HG03439 (cell line): ENCODE data around the gene MDFI.

ENCODE experiments used
- ATAC-seq: cut with Tn5 transposase; IDR thresholded peaks from one replicate; pipeline ENCODE4 v1.9.1; 2021; ENCODE audit warnings: mild to moderate bottlenecking, moderate library complexity; ENCODE audit not compliant: unreplicated experiment

MDFI gene

DNA sequence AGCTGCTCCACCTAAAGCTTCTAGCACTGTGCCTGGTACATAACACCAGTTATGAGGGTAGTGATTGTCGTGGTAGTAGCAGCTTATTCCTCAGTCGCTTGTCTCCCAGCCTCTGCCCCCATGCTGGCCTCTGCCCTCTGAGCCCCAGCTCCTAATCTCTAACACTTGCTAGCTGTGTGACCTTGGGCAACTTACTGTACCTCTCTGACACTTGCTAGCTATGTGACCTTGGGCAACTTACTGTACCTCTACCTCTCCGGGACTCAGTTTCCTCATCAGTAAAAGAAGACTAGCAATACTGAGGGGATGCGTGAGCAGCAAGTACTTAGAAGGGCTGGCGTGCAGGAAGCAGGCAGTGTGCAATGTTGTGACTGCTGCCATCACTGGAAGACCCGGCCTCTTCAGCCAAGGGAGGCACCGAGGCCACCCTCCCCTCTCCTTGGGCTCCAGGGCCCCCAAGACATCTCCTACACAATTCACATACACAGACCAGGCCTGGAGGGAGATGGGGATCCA lies 9.9 kb downstream of the MDFI start:
- ATAC-seq = no peak

DNA sequence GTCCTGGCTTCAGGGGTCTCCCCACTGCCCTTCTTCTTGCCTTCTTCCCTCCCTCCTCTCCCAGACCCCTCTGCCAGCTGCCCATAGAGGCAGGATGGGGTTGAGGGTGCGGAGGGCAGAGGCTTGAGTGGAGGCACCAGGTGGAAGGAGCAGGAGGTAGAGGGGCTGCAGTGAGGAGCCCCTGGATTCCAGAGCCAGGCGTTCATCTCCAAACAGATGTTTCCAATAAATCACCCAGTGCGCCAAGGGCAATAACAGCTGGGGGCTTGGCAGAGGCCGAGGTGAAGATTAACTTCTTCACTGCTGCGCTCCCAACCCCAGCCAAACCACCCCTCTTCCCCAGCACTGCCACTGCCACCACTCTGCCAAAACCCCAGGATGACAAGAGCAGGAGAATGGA lies 10.7 kb downstream of the MDFI start:
- ATAC-seq = no peak

DNA sequence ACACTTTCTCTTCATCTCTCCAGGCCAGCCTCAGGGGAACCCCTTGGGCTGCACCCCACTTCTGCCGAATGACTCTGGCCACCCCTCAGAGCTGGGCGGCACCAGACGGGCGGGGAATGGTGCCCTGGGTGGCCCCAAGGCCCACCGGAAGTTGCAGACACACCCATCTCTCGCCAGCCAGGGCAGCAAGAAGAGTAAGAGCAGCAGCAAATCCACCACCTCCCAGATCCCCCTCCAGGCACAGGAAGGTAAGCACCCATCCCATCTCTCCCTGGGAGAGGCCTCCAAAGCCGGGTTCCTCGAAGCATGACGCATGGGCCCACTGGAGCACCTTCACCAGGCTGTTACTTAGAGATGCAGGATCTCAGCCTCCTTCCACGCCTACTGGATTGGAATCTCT lies 11.3 kb downstream of the MDFI start:
- ATAC-seq = no peak

- no peak for ATAC-seq
Measured at GRCh38 chr6:41650120-41650519, 11.9 kb downstream of the MDFI start.

- ATAC-seq = no peak
Measured at GRCh38 chr6:41651246-41651961, 13.1 kb downstream of the MDFI start.

DNA sequence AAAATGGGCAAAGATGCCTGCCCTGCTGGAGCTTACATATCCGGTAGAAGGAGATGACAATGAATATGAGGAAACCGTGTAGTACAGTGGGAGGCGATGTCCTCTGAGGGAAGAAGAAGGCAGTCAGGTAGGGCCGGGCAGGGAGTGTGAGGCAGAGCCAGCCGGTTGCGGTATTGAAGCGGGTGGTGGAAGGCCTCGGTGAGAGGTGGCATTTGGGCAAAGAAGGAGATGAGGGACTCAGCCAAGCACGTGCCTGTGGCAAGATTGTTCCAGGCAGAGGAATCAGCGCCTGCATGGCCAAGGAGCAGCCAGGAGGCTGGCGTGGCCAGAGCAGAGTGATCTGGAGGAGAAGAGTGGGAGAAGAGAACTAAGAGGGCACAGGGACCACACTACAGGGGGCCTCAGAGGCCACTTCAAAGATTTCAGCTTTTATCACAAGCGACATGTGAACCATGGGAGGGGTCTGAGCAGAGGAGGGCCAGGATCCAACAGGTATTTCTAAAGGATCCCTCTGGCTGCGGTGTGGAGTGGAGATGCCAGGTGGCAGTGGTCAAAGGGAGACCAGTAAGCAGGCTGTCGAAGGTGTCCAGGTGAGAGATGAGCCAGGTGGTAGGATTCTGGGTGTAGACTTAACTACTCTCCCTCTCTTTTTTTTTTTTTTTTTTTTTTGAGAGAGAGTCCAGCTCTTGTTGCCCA lies 13.8 kb downstream of the MDFI start:
- no peak for ATAC-seq

DNA sequence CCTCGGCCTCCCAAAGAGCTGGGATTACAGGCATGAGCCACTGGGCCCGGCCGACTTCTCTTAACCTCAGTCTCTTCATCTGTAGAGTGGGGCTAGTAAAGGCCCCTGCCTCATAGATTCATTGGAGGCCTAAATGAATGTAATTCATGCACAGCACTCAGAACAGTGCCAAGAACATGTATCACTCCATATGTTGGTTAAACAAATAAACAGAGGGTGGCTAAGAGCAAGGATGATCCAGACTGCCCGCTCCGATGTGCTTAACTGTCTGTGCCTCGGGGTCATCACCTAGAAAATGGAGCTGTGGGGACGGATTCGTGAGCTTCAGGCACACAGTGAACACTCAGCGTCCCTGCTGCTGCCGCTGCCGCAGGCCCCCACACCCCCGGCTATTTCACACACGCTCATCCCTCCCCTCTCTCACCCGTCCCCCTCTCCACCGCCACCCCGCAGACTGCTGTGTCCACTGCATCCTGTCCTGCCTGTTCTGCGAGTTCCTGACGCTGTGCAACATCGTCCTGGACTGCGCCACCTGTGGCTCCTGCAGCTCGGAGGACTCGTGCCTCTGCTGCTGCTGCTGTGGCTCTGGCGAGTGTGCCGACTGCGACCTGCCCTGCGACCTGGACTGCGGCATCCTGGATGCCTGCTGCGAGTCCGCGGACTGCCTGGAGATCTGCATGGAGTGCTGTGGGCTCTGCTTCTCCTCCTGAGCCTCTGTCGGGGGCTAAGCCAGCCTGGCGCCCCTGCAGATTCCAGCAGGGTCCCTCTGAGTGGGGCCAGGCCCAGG lies 14.8 kb downstream of the MDFI start:
- ATAC-seq = no peak

- no peak for ATAC-seq
Measured at GRCh38 chr6:41653691-41654090, 15.4 kb downstream of the MDFI start.

DNA sequence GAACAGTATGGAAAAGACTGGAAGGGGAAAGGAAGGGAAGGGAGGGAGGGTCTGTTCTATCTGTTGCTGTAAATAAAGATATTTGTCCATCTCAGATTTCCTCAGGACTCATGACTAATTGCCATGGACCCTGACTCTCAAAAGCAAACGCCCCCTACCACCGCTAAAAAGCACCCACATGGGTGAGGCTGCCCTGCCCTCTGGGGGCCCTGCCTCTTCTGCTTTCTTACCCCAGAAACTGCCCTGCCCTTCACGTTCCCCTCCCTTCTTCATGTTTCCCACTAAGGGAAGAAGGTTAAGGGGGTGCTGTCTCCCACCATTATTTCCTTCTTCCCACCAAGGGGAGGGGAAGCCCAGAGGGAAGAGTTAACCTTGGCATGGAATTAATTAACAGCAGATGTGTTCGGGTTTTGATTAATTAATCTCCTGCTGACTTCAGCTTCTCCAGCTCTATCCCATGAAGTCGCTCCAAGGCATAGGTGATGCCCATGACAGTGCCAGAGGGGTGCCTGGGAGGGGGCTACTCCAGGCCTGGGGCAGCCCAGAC lies 16.0 kb downstream of the MDFI start:
- no peak for ATAC-seq

DNA sequence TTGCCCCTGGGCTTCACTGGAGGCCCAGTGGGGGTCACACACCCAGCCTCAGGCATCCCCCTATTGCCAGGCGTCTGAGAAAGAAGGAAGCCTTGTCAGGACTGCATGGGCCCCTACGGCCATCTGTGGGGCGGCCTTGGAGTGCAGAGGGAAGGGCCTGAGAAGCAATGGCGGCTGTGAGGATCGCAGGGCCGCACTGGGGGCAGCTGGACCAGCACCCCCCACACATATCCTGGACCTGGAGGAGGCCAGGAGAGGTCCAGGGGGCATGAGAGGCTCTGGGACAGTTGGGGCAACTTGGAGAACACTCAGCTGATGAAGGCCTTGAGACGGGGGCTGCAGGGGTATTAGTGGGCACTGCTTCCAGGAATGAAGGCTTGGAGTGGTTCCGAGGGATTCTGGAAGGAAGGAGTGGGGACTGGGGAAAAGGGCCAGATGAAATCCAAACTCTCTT lies 16.5 kb downstream of the MDFI start:
- no peak for ATAC-seq

GRCh38 chr6:41655176-41655575 lies 16.9 kb downstream of the MDFI start:
- ATAC-seq = no peak

- no peak for ATAC-seq
Measured at GRCh38 chr6:41655646-41656001, 17.4 kb downstream of the MDFI start.

DNA sequence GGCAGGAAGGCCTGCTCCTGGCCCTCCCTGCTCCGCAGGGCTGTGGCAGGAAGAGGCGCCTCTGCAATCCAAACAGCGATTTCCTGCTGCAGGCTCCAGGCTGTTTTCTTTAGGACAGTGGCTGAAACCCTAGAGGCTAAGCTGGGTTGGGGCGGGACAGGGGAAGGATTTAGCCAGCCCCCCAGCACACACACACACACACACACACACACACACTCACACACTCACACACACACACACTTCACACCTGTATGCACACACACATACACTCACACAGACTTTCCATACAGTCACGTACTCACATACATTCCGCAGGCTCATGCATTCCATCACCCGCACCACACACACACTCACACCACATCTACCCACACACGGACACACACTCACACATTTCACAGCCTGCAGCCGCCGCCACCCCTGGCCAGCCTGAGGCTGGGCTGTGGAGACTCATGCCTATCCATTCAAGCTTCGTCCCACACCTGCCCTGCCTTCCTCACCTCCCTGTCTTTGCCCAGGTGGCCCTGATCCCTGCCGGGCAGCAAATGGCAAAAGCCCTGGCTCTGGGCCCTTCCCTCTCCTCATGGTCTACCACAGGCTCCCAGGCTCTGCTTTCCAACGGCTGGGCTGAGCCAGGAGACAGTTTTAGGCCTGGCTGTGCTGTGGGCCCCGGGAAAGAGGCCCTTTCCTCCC lies 17.9 kb downstream of the MDFI start:
- ATAC-seq = no peak

- no peak for ATAC-seq
Measured at GRCh38 chr6:41657131-41658094, 19.1 kb downstream of the MDFI start.

DNA sequence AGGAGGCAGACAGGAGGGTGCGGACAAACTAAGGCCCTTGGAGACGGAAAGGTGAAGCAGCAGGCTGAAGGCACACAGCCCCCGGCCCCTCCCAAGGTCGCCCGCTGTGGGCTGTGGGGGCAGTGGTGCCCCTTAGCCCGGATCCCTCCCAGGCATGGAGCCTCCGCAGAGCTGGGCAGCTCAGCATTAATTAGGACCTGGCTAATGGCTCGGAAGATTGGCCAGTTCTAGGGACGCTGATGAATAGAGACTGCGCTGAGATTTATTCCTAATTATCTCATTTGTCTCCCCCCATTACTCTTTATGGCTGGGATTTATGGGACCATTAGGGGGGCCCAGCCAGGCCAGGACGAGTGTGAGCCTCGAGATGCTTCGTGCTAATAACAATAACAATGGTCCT lies 20.4 kb downstream of the MDFI start:
- ATAC-seq = no peak

GRCh38 chr6:41659935-41660334 lies 21.7 kb downstream of the MDFI start:
- ATAC-seq = no peak

GRCh38 chr6:41663568-41663967 lies 25.3 kb downstream of the MDFI start:
- ATAC-seq = no peak

GRCh38 chr6:41664271-41664670 lies 26.0 kb downstream of the MDFI start:
- no peak for ATAC-seq

DNA sequence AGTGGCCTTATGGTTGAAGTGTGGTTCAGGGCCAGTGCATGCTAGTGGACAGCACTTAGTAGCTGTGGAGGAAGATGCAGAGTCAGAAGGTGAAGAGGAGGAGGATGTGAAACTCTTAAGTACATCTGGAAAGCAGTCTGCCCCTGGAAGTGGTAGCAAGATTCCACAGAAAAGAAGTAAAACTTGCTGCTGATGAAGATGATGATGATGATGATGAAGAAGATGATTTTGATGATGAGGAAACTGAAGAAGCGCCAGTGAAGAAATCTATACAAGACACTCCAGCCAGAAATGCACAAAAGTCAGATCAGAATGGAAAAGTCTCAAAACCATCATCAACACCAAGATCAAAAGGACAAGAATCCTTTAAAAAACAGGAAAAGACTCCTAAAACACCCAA lies 28.9 kb downstream of the MDFI start:
- ATAC-seq = no peak

DNA sequence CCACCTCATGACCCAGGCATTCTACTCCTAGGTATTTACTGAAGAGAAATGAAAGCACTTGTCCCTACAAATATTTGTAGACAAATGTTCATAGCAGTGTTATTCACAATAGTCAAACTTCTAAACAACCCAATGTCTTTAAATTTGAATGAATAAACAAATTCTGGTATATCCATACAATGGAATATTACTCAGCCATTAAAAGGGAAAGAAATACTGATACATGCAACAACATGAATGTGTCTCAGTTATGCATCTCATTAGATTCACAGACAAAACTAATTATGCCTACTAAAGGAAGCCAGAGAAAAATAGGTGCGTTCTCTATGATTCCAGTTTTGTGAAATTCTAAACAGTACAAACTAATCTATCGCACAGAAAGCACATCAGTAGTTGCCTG lies 30.7 kb downstream of the MDFI start:
- ATAC-seq = no peak
